ENCODE measurements around the gene ZBTB33. TPM values are rescaled to one million over a fixed set of nuclear protein-coding genes. Genes with fewer than 3 reads are reported as not detected.

Gene ZBTB33
- polyA plus RNA-seq, 1 donor from 2014 or later, result 20.2 TPM

- H3K9me2 ChIP-seq (ENCODE audit: insufficient read depth, low read length), result no peaks in the 10 kb centered on the region
- no peak overlapping the region for H2AFZ ChIP-seq (ENCODE audit: low read depth, low read length)
- H3K79me2 ChIP-seq (replicated peaks; ENCODE audit: insufficient read depth, low read length), result no peaks in the 10 kb centered on the region
- H3K4me2 ChIP-seq (ENCODE audit: low read length), result no peak overlapping the region
- no peaks in the 10 kb centered on the region for H4K20me1 ChIP-seq (ENCODE audit: insufficient read depth)
- TF ChIP-seq REST (IDR thresholded peaks at IDR 0.05; ENCODE audit: borderline replicate concordance) (no peak), TAF1 (IDR thresholded peaks at IDR 0.05; ENCODE audit: low read depth) (no peak), SMC3 (conservative IDR thresholded peaks at IDR 0.05; ENCODE audit: poor library complexity) (no peak), RAD21 (conservative IDR thresholded peaks at IDR 0.05) (no peak), MXI1 (conservative IDR thresholded peaks at IDR 0.05; ENCODE audit: poor library complexity, severe bottlenecking) (no peak), EZH2 (IDR thresholded peaks at IDR 0.05; ENCODE audit: borderline replicate concordance, insufficient read depth, low read length, poor library complexity, severe bottlenecking) (no peak), POLR2AphosphoS5 (IDR thresholded peaks at IDR 0.05) (no peak), CTCF (IDR thresholded peaks at IDR 0.05; ENCODE audit: poor library complexity, severe bottlenecking) (no peak), EP300 (conservative IDR thresholded peaks at IDR 0.05; ENCODE audit: poor library complexity, severe bottlenecking) (no peak)
- no peaks in the 10 kb centered on the region for H3K9me3 ChIP-seq (ENCODE audit: low read length)
- no peaks in the 10 kb centered on the region for H3K36me3 ChIP-seq (ENCODE audit: insufficient read depth, low read length)
- H3F3A ChIP-seq (ENCODE audit: insufficient read depth, low read length, poor library complexity, severe bottlenecking), result no peaks in the 10 kb centered on the region
- no peak overlapping the region for H3K9ac ChIP-seq (ENCODE audit: low read length)
- no peaks in the 10 kb centered on the region for H3K27me3 ChIP-seq (ENCODE audit: insufficient read depth, low read depth, low read length)
- no peak overlapping the region for H3K4me3 ChIP-seq (ENCODE audit: low read length)
- no peak overlapping the region for H3K27ac ChIP-seq (ENCODE audit: low read length)
Observed at GRCh38 chrX:120302434-120302833, 51.8 kb downstream of the ZBTB33 start.

GRCh38 chrX:120304256-120304655 lies 53.6 kb downstream of the ZBTB33 start:
- Histone ChIP-seq H3K9ac (ENCODE audit: low read length) (no peak overlapping the region), H3K4me3 (ENCODE audit: low read length) (no peak overlapping the region), H2AFZ (ENCODE audit: low read depth, low read length) (no peak overlapping the region), H3K36me3 (ENCODE audit: insufficient read depth, low read length) (no peaks in the 10 kb centered on the region), H3K79me2 (replicated peaks; ENCODE audit: insufficient read depth, low read length) (no peaks in the 10 kb centered on the region), H3K9me2 (ENCODE audit: insufficient read depth, low read length) (no peaks in the 10 kb centered on the region), H3F3A (ENCODE audit: insufficient read depth, low read length, poor library complexity, severe bottlenecking) (no peaks in the 10 kb centered on the region), H4K20me1 (ENCODE audit: insufficient read depth) (no peaks in the 10 kb centered on the region), H3K27ac (ENCODE audit: low read length) (no peak overlapping the region), H3K9me3 (ENCODE audit: low read length) (no peaks in the 10 kb centered on the region), H3K27me3 (ENCODE audit: insufficient read depth, low read depth, low read length) (no peaks in the 10 kb centered on the region), H3K4me2 (ENCODE audit: low read length) (no peak overlapping the region)
- TF ChIP-seq CTCF (IDR thresholded peaks at IDR 0.05; ENCODE audit: poor library complexity, severe bottlenecking), result no peak
- no peak for TF ChIP-seq EZH2 (IDR thresholded peaks at IDR 0.05; ENCODE audit: borderline replicate concordance, insufficient read depth, low read length, poor library complexity, severe bottlenecking)
- no peak for TF ChIP-seq REST (IDR thresholded peaks at IDR 0.05; ENCODE audit: borderline replicate concordance)
- no peak for TF ChIP-seq EP300 (conservative IDR thresholded peaks at IDR 0.05; ENCODE audit: poor library complexity, severe bottlenecking)
- no peak for TF ChIP-seq SMC3 (conservative IDR thresholded peaks at IDR 0.05; ENCODE audit: poor library complexity)
- TF ChIP-seq MXI1 (conservative IDR thresholded peaks at IDR 0.05; ENCODE audit: poor library complexity, severe bottlenecking), result no peak
- TF ChIP-seq POLR2AphosphoS5 (IDR thresholded peaks at IDR 0.05), result no peak
- no peak for TF ChIP-seq TAF1 (IDR thresholded peaks at IDR 0.05; ENCODE audit: low read depth)
- TF ChIP-seq RAD21 (conservative IDR thresholded peaks at IDR 0.05), result no peak
